ENCODE data around the gene CERS5.

DNA sequence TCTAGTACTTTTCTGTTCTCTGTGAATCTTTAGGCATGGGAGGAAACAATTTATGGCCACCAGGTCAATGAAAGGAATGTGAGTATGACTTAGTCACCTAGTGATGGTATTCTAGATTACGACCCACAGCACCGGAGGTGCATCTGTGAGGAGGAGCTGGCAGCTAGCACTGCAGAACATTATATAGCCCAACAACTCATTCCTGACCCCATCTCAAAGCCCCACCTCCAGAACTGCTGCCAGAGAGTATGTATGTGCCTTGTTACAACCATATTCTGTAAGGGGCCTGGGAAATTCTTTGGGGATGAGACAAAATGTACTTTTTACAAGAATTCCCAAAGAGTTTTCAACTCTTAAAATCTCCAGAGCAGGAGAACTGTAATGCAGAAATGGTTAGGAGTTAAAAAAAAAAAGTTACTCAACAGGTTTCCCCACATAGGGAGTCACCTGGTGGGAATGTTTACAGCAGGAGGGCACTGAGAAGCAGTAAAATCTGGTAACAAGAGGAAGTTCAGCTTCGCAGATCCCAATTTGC is 34.9 kb upstream of the CERS5 start:
- TF ChIP-seq POLR2A (IDR thresholded peaks at IDR 0.05; ENCODE audit: low read length) (no peak), GATA1 (IDR thresholded peaks at IDR 0.05; ENCODE audit: low read depth, low read length) (no peak)
